Right renal cortex interstitium (tissue), 3 donors: ENCODE measurements around the gene GALNT7. TPM values are rescaled to one million over a fixed set of nuclear protein-coding genes. Genes with fewer than 3 reads are reported as not detected.

ENCODE experiments used
- DNase-seq, 3 donors: peaks; one replicate each; pipeline ENCODE4 v3.0.0-alpha.2; 2013; ENCODE audit warnings: low read depth in 3 of 3, low spot score in 2 of 3
- polyA plus RNA-seq, 3 donors: library from polyadenylated mRNA; unstranded; fragments of 120-200 nt; gene quantifications; one replicate each; pipeline ENCODE4 v1.2.1, GENCODE V29; 2013; ENCODE audit not compliant: insufficient read length in 3 of 3

The GALNT7 gene
- polyA plus RNA-seq, 3 donors = 33.6 to 38.0 (median 37.1) TPM

DNA sequence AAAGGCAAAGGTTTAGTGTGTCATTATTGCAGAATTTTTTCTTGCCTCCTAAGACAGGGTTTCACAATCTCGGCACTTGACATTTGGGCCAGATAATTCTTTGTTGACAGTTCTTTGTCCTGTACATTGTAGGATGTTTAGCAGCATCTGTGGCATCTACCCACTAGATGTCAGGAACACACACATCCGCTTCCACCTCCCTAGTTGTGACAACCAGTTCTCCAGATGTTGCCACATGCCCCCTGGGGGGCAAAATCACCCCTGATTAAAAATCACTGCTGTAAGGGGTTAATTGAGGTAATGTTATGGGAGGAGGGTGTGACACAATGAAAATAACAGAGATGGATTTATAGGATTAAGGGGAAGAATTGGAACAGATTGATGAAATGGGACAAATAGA is 90.3 kb downstream of the GALNT7 start:
- no peak for DNase-seq

DNA sequence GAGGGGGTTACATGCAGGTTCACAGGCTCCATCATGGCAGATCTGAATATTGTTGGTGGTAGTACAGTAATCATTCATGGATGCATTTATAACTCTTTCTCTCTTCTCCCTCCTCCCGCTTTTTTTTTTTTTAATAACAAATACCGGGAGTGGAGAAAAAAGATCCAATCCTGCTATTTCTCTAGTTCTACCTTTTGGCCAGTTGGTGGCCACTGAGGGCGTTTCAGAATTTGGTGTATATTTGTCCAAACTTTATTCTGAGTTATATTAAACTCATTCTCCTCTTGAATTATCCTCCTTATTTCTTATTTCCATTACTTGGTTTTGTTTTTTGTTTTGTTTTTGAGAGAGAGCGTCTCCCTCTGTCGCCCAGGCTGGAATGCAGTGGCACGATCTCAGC is 90.7 kb downstream of the GALNT7 start:
- no peak for DNase-seq

GRCh38 chr4:173261052-173261451 is 92.4 kb downstream of the GALNT7 start:
- DNase-seq = no peak

GRCh38 chr4:173262375-173262774 is 93.8 kb downstream of the GALNT7 start:
- DNase-seq = no peak

DNA sequence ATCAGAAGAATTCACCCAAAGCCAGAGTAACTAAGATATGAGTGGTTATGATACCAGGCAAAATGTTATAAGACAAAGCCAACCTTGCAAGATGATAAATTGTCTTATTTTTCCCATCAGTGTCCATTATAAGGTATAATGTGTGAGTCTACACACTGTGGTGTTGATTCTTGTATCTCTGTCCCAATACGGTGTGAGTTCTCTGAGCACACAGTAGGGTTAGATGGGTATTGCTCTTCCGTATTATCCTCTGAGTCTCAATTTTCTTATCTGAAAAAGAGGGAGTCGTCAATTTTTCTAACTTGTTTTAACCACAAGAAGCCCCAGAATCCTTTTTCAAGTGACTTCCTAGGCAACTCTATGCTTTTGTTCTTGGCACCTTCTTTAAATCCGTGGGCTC is 95.6 kb downstream of the GALNT7 start:
- DNase-seq = no peak

GRCh38 chr4:173264684-173265185 is 96.1 kb downstream of the GALNT7 start:
- DNase-seq = no peak

- DNase-seq = no peak
Measured at GRCh38 chr4:173265751-173266150, 97.1 kb downstream of the GALNT7 start.

- DNase-seq = no peak
Measured at GRCh38 chr4:173267711-173268110, 99.1 kb downstream of the GALNT7 start.

GRCh38 chr4:173269280-173269679 is 100.7 kb downstream of the GALNT7 start:
- DNase-seq = no peak

- no peak for DNase-seq
Measured at GRCh38 chr4:173270312-173271027, 101.9 kb downstream of the GALNT7 start.

DNA sequence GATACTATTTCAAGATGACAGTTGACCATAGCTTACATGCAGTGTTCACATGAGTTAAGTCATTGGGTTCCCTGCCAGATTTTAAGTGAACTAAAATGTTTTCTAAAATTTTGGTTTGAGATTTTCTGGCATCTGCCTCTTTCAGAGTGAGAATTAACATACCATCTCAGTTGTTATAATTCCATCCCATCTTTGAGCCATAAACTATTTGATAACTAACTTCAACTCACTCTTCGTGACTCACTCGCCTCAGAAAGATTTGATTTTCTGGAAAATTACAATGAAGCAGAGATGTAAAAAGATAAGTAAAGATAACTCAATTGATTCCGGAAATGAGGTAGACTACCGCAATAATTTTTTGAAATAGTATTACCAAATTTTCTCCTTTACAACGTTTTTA is 103.7 kb downstream of the GALNT7 start:
- no peak for DNase-seq

DNA sequence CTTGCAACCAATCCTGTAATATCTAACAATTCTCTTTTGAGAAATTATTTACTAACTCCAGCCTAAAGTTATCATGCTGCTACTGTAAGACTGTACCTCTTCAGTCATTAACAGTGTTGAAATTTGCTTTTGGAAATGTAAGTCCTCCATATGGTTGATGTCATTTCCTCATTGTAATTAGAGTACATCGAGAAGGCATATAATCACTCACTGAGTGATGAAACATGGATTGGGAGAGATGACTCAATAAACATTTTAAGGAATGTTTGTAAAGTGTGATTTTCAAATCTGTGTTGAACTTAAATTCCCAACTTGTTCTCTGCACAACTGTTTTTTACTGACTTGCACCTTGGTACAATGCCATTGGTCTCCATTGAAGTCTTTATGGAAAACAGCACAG is 104.4 kb downstream of the GALNT7 start:
- no peak for DNase-seq

- no peak for DNase-seq
Measured at GRCh38 chr4:173273941-173274340, 105.3 kb downstream of the GALNT7 start.

DNA sequence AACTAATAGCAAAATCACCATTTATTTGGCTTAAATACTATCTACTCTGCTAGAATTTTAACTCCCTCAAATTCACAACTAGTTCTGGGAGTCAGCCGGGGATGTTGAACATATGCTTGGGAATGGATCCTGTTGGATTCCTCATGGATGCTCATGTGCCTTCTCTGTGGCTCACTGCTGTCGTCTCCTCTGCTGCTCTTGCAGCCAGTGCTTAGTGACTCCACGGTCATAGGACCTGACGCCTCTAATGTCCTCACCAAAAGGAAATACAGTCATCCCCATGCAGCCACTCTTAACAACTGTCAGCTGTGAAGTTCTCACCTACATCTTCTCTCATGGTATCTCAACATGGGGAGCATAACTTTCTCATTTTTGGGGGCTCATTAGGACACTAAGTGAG is 106.1 kb downstream of the GALNT7 start:
- DNase-seq = no peak

- DNase-seq = no peak
Measured at GRCh38 chr4:173275150-173275549, 106.5 kb downstream of the GALNT7 start.

- DNase-seq = no peak
Measured at GRCh38 chr4:173277340-173277739, 108.7 kb downstream of the GALNT7 start.

DNA sequence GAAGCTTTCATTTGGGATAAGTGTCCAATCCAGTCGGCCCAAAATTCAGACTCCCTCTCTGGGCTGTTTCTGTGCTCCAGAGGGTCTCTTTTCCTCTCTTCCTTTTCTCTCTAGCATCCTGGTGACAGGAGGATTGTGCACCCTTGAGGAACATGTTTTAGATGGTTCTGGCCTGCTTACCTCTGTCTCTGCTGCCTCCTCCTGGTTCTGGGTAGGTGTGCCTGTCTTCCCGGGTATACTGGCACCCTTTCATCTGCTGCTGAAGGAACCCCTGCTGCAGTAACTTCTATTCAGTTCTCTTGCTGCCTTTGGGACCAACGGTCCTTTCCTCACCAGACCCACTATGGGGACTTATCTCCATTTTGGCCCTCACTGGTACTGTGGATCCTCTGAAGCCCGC is 112.4 kb downstream of the GALNT7 start:
- no peak for DNase-seq

- no peak for DNase-seq
Measured at GRCh38 chr4:173281406-173282255, 113.0 kb downstream of the GALNT7 start.

DNA sequence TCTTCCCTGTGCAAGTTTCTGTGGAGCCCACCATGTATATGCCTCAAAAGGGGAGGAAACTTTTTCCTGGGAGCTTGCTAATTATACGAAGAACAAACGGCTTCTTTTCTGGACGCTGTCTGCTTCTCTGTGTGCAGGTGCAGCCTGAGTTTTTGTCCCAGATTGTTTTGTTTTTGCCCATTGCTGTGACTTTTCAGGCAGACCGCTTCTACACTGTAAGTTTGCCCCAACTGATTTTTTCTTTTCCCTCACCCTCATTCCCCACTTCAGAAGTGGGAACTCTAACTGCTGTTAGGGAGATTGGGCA is 113.6 kb downstream of the GALNT7 start:
- DNase-seq = no peak

DNA sequence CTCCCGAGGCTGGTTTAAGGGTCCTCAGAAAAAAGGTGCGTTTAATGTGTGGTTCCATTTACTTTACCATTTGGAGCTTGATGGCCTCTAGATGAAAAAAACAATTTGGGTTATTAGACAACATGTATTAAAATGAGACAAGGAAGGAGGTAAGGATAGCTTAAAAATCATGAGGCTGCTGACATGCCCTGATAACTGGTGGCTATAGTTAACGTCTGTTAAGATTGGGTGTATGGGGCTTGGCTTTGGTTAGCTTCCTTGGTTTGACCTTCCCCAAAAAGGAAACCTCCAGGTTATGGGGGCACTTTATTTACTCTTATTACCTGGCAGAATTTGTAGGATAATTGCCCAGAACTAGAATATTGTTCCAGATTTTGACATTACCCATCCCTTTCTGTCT is 114.0 kb downstream of the GALNT7 start:
- no peak for DNase-seq

- DNase-seq = no peak
Measured at GRCh38 chr4:173284463-173284862, 115.9 kb downstream of the GALNT7 start.

GRCh38 chr4:173287486-173287885 is 118.9 kb downstream of the GALNT7 start:
- DNase-seq = no peak
